Neural progenitor cell (in vitro differentiated cells): ENCODE measurements around the gene BEAN1. TPM values are rescaled to one million over a fixed set of nuclear protein-coding genes. Genes with fewer than 3 reads are reported as not detected.

Experiments used
- DNase-seq: peaks from one replicate; pipeline ENCODE4 v3.0.0-alpha.2; 2016; ENCODE audit warnings: low spot score
- H2AFZ ChIP-seq: fragments of 200-600 bp; sonication (generic); replicated peaks from 2 replicates; pipeline ENCODE4 v1.6.1; 2016; ENCODE audit warnings: antibody characterized with exemption
- H3F3A ChIP-seq: fragments of 200-600 bp; sonication (generic); 2 replicates; pipeline ENCODE4 v1.6.1; 2016; ENCODE audit warnings: antibody characterized with exemption, low read depth
- H3K27ac ChIP-seq: fragments of 200-600 bp; sonication (generic); 2 replicates; pipeline ENCODE4 v1.5.1; 2016; ENCODE audit warnings: mild to moderate bottlenecking
- H3K27me3 ChIP-seq: fragments of 200-600 bp; sonication (generic); 2 replicates; pipeline ENCODE4 v1.6.1; 2016; ENCODE audit warnings: mild to moderate bottlenecking, moderate library complexity
- H3K36me3 ChIP-seq: fragments of 200-600 bp; sonication (generic); 2 replicates; pipeline ENCODE4 v1.5.1; 2016
- H3K4me1 ChIP-seq: fragments of 200-600 bp; sonication (generic); 2 replicates; pipeline ENCODE4 v1.6.1; 2016; ENCODE audit warnings: mixed run types
- H3K4me2 ChIP-seq: fragments of 200-600 bp; sonication (generic); 2 replicates; pipeline ENCODE4 v1.6.1; 2016
- H3K4me3 ChIP-seq: fragments of 200-600 bp; sonication (generic); 2 replicates; pipeline ENCODE4 v1.5.1; 2016
- H3K79me2 ChIP-seq: fragments of 200-600 bp; sonication (generic); 2 replicates; pipeline ENCODE4 v1.6.1; 2016; ENCODE audit warnings: low read depth
- H3K9ac ChIP-seq: fragments of 200-600 bp; sonication (generic); 2 replicates; pipeline ENCODE4 v1.6.1; 2016
- H3K9me3 ChIP-seq: fragments of 200-600 bp; sonication (generic); 2 replicates; pipeline ENCODE4 v1.5.1; 2016; ENCODE audit warnings: low read depth
- H4K20me1 ChIP-seq: fragments of 200-600 bp; sonication (generic); 2 replicates; pipeline ENCODE4 v1.6.1; 2016; ENCODE audit warnings: low read depth
- H3K27ac Mint-ChIP-seq: 3 replicates; pipeline ENCODE4 v1.8.0; 2021; ENCODE audit warnings: mixed read lengths
- H3K27me3 Mint-ChIP-seq: 2 replicates; pipeline ENCODE4 v1.8.0; 2022; ENCODE audit warnings: low read depth, mild to moderate bottlenecking, inconsistent platforms, moderate library complexity, mixed read lengths; ENCODE audit not compliant: insufficient read depth
- H3K36me3 Mint-ChIP-seq: 3 replicates; pipeline ENCODE4 v1.8.0; 2021; ENCODE audit warnings: mixed read lengths
- H3K4me1 Mint-ChIP-seq: 3 replicates; pipeline ENCODE4 v1.8.0; 2021; ENCODE audit warnings: mixed read lengths
- H3K4me3 Mint-ChIP-seq: 3 replicates; pipeline ENCODE4 v1.8.0; 2021; ENCODE audit warnings: mild to moderate bottlenecking, moderate library complexity, mixed read lengths
- H3K9me3 Mint-ChIP-seq: 3 replicates; pipeline ENCODE4 v1.8.0; 2020; ENCODE audit warnings: mixed read lengths
- CTCF ChIP-seq: fragments of 200-600 bp; sonication (generic); IDR thresholded peaks from 2 replicates; pipeline ENCODE4 v1.5.1; 2017; ENCODE audit warnings: antibody characterized with exemption, mild to moderate bottlenecking
- EZH2 ChIP-seq: fragments of 200-600 bp; sonication (generic); IDR thresholded peaks from 2 replicates; pipeline ENCODE4 v1.6.1; 2017; ENCODE audit warnings: antibody characterized with exemption, mild to moderate bottlenecking, moderate library complexity
- EZH2phosphoT487 ChIP-seq: fragments of 200-600 bp; sonication (generic); IDR thresholded peaks from 2 replicates; pipeline ENCODE4 v1.6.1; 2017; ENCODE audit warnings: antibody characterized with exemption
- total RNA-seq: library from RNA; depleted of rRNA; stranded (reverse); fragments of >200 nt; gene quantifications from 2 replicates; pipeline ENCODE4 v1.2.3, GENCODE V29; 2015; ENCODE audit warnings: low replicate concordance

Gene BEAN1
- total RNA-seq, 1 donor from 2014 or later = 0.32 TPM

- no peaks in the 10 kb centered on the region for H4K20me1 ChIP-seq
- peaks cover 2% of the 10 kb centered on the region for H3K4me1 Mint-ChIP-seq
- no peak overlapping the region for H3K4me3 Mint-ChIP-seq
- H3K4me2 ChIP-seq = no peak overlapping the region
- no peak overlapping the region for H3K9ac ChIP-seq
- TF ChIP-seq EZH2phosphoT487 (no peak), CTCF (no peak), EZH2 (no peak)
- no peaks in the 10 kb centered on the region for H3K79me2 ChIP-seq
- no peak overlapping the region for H3K27ac Mint-ChIP-seq
- H3K9me3 Mint-ChIP-seq = peaks cover 10% of the 10 kb centered on the region
- no peaks in the 10 kb centered on the region for H3K9me3 ChIP-seq
- peaks cover 7% of the 10 kb centered on the region for H3K4me1 ChIP-seq
- H2AFZ ChIP-seq = no peak overlapping the region
- peaks cover 2% of the 10 kb centered on the region for H3K36me3 Mint-ChIP-seq
- DNase-seq = no peak
- H3K36me3 ChIP-seq = no peaks in the 10 kb centered on the region
- peaks cover 14% of the 10 kb centered on the region for H3K27me3 Mint-ChIP-seq
- H3K27me3 ChIP-seq = peaks cover 29% of the 10 kb centered on the region
- H3K27ac ChIP-seq = no peak overlapping the region
- H3F3A ChIP-seq = peaks cover 10% of the 10 kb centered on the region
- no peak overlapping the region for H3K4me3 ChIP-seq
Observed at GRCh38 chr16:66418165-66418962, 8.7 kb upstream of the BEAN1 start.

GRCh38 chr16:66419527-66419926 lies 7.6 kb upstream of the BEAN1 start:
- peaks cover 6% of the 10 kb centered on the region for H3K9me3 Mint-ChIP-seq
- peak overlapping the region; percentile 11 for H3K27ac Mint-ChIP-seq
- no peaks in the 10 kb centered on the region for H3K36me3 ChIP-seq
- no peak overlapping the region for H3K4me2 ChIP-seq
- H3K27me3 Mint-ChIP-seq = peaks cover 18% of the 10 kb centered on the region
- H2AFZ ChIP-seq = no peak overlapping the region
- peak; percentile 20 for DNase-seq
- no peaks in the 10 kb centered on the region for H4K20me1 ChIP-seq
- H3K36me3 Mint-ChIP-seq = peaks cover 2% of the 10 kb centered on the region
- H3K79me2 ChIP-seq = no peaks in the 10 kb centered on the region
- TF ChIP-seq CTCF = peak; percentile 25
- no peak for TF ChIP-seq EZH2
- no peak overlapping the region for H3K9ac ChIP-seq
- peaks cover 41% of the 10 kb centered on the region for H3K27me3 ChIP-seq
- peaks cover 2% of the 10 kb centered on the region for H3K4me1 Mint-ChIP-seq
- H3K4me3 Mint-ChIP-seq = no peak overlapping the region
- H3K27ac ChIP-seq = no peak overlapping the region
- no peaks in the 10 kb centered on the region for H3K9me3 ChIP-seq
- H3K4me1 ChIP-seq = peaks cover 7% of the 10 kb centered on the region
- peaks cover 10% of the 10 kb centered on the region for H3F3A ChIP-seq
- H3K4me3 ChIP-seq = no peak overlapping the region

- H3K4me3 Mint-ChIP-seq = no peak overlapping the region
- Histone ChIP-seq H3K27me3 (peaks cover 49% of the 10 kb centered on the region), H2AFZ (no peak overlapping the region), H3K79me2 (no peaks in the 10 kb centered on the region), H3F3A (peaks cover 8% of the 10 kb centered on the region), H4K20me1 (no peaks in the 10 kb centered on the region), H3K4me1 (peaks cover 7% of the 10 kb centered on the region), H3K9ac (no peak overlapping the region), H3K4me2 (no peak overlapping the region), H3K4me3 (no peak overlapping the region), H3K9me3 (no peaks in the 10 kb centered on the region), H3K27ac (no peak overlapping the region), H3K36me3 (no peaks in the 10 kb centered on the region)
- no peak for DNase-seq
- TF ChIP-seq EZH2 (no peak), CTCF (no peak), EZH2phosphoT487 (no peak)
- peaks cover 2% of the 10 kb centered on the region for H3K36me3 Mint-ChIP-seq
- peaks cover 4% of the 10 kb centered on the region for H3K9me3 Mint-ChIP-seq
- H3K27ac Mint-ChIP-seq = no peak overlapping the region
- peaks cover 5% of the 10 kb centered on the region for H3K4me1 Mint-ChIP-seq
- H3K27me3 Mint-ChIP-seq = peaks cover 18% of the 10 kb centered on the region
Observed at GRCh38 chr16:66420396-66420795, 6.7 kb upstream of the BEAN1 start.
